DOHH2 (cell line): ENCODE measurements around the gene KCNK1.

Source experiments
- H3F3A ChIP-seq: fragments of 200-600 bp; sonication (generic), shearing (Covaris generic); 2 replicates; pipeline ENCODE4 v1.6.0; 2016; ENCODE audit warnings: antibody characterized with exemption, mild to moderate bottlenecking; ENCODE audit not compliant: control insufficient read depth, insufficient read depth
- H3K27ac ChIP-seq: fragments of 200-600 bp; sonication (generic); 2 replicates; pipeline ENCODE4 v1.5.1; 2014; ENCODE audit warnings: low read depth, mild to moderate bottlenecking, low read length, moderate library complexity
- H3K27me3 ChIP-seq: fragments of 200-600 bp; sonication (generic); 2 replicates; pipeline ENCODE4 v1.6.1; 2014; ENCODE audit warnings: mild to moderate bottlenecking, low read length, mixed read lengths; ENCODE audit not compliant: control insufficient read depth
- H3K36me3 ChIP-seq: fragments of 200-600 bp; sonication (generic); 2 replicates; pipeline ENCODE4 v1.6.1; 2014; ENCODE audit warnings: mild to moderate bottlenecking, low read length, moderate library complexity, mixed read lengths; ENCODE audit not compliant: control insufficient read depth
- H3K4me1 ChIP-seq: fragments of 200-600 bp; sonication (generic); 2 replicates; pipeline ENCODE4 v1.6.1; 2014; ENCODE audit warnings: mild to moderate bottlenecking, low read length, mixed read lengths; ENCODE audit not compliant: control insufficient read depth
- H3K4me2 ChIP-seq: fragments of 200-600 bp; sonication (generic); 2 replicates; pipeline ENCODE4 v1.6.0; 2014; ENCODE audit warnings: mild to moderate bottlenecking, low read length, moderate library complexity
- H3K4me3 ChIP-seq: fragments of 200-600 bp; sonication (generic); 2 replicates; pipeline ENCODE4 v1.5.1; 2014; ENCODE audit warnings: mild to moderate bottlenecking, low read length, mixed read lengths
- H3K79me2 ChIP-seq: fragments of 200-600 bp; sonication (generic); 2 replicates; pipeline ENCODE4 v1.6.1; 2014; ENCODE audit warnings: mild to moderate bottlenecking, low read length, mixed read lengths; ENCODE audit not compliant: control insufficient read depth
- H3K9me2 ChIP-seq: fragments of 200-600 bp; sonication (generic); replicated peaks from 2 replicates; pipeline ENCODE4 v1.6.1; 2014; ENCODE audit warnings: mild to moderate bottlenecking, low read length, mixed read lengths; ENCODE audit not compliant: control insufficient read depth
- H3K9me3 ChIP-seq: fragments of 200-600 bp; sonication (generic); 2 replicates; pipeline ENCODE4 v1.6.1; 2014; ENCODE audit warnings: antibody characterized with exemption, low read length, mixed read lengths; ENCODE audit not compliant: control insufficient read depth, insufficient read depth
- H4K20me1 ChIP-seq: fragments of 200-600 bp; sonication (generic); 2 replicates; pipeline ENCODE4 v1.6.0; 2014; ENCODE audit warnings: low read depth, mild to moderate bottlenecking, antibody characterized with exemption, low read length, moderate library complexity; ENCODE audit not compliant: control insufficient read depth, insufficient read depth
- CTCF ChIP-seq: fragments of 200-600 bp; sonication (generic); IDR thresholded peaks from one replicate; pipeline ENCODE4 v1.5.1; 2014; ENCODE audit warnings: antibody characterized with exemption, mild to moderate bottlenecking, low read depth, low read length; ENCODE audit not compliant: poor library complexity, severe bottlenecking
- EZH2phosphoT487 ChIP-seq: fragments of 200-600 bp; sonication (generic); IDR thresholded peaks from 2 replicates; pipeline ENCODE4 v1.6.1; 2017; ENCODE audit warnings: borderline replicate concordance, mild to moderate bottlenecking, antibody characterized with exemption, low read length, moderate library complexity, mixed read lengths

Gene KCNK1

DNA sequence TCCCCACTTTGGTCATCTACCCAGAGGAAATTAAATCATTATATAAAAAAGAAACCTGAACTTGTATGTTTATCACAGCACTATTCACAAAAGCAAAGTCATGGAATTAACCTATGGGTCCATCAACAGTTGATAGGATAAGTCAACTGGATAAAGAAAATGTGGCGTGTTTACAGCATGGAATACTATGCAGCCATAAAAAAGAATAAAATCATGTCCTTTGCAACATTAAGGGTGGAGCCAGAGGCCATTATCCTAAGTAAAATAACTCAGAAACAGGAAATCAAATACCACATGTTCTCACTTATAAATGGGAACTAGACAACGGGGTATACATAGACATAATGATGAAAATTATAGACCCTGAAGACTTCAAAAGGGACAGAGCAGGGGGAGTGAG lies 27.6 kb upstream of the KCNK1 start:
- H3K9me2 ChIP-seq: no peaks in the 10 kb centered on the region
- no peaks in the 10 kb centered on the region for H3K79me2 ChIP-seq
- no peaks in the 10 kb centered on the region for H3K4me1 ChIP-seq
- H3K27ac ChIP-seq: no peak overlapping the region
- no peaks in the 10 kb centered on the region for H3K9me3 ChIP-seq
- no peaks in the 10 kb centered on the region for H4K20me1 ChIP-seq
- no peak overlapping the region for H3K4me3 ChIP-seq
- no peaks in the 10 kb centered on the region for H3F3A ChIP-seq
- H3K36me3 ChIP-seq: no peaks in the 10 kb centered on the region
- no peak overlapping the region for H3K4me2 ChIP-seq
- H3K27me3 ChIP-seq: no peaks in the 10 kb centered on the region
- TF ChIP-seq CTCF (no peak), EZH2phosphoT487 (no peak)

DNA sequence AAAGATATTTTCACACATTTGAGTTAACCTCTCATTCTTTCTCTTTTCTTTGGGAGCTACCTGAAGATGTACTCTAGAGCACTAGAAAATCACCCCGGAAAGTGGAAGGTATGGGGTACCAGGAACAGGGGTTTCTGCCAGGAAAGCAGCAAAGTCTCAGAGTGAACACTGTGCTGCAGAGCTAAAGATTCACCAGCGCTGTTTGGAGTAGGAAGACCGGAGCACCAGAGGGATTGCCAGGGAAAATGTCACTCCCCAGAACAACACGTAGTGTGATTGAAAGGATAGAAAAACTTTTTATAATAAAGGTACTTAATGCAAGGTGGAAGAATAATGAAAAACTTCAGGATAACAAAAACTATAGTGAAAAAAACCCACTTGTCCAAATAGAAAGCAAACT lies 26.7 kb upstream of the KCNK1 start:
- H3K27ac ChIP-seq: no peak overlapping the region
- no peaks in the 10 kb centered on the region for H4K20me1 ChIP-seq
- H3K4me1 ChIP-seq: no peaks in the 10 kb centered on the region
- no peaks in the 10 kb centered on the region for H3K36me3 ChIP-seq
- H3K79me2 ChIP-seq: no peaks in the 10 kb centered on the region
- no peaks in the 10 kb centered on the region for H3F3A ChIP-seq
- no peaks in the 10 kb centered on the region for H3K9me3 ChIP-seq
- H3K4me3 ChIP-seq: no peak overlapping the region
- H3K4me2 ChIP-seq: no peak overlapping the region
- H3K27me3 ChIP-seq: no peaks in the 10 kb centered on the region
- TF ChIP-seq EZH2phosphoT487 (no peak), CTCF (no peak)
- H3K9me2 ChIP-seq: no peaks in the 10 kb centered on the region

GRCh38 chr1:233587958-233588799 lies 25.7 kb upstream of the KCNK1 start:
- H3K4me3 ChIP-seq: no peak overlapping the region
- no peaks in the 10 kb centered on the region for H3K36me3 ChIP-seq
- H3K27ac ChIP-seq: no peak overlapping the region
- H3K9me3 ChIP-seq: no peaks in the 10 kb centered on the region
- H3K4me1 ChIP-seq: no peaks in the 10 kb centered on the region
- H3K9me2 ChIP-seq: no peaks in the 10 kb centered on the region
- H4K20me1 ChIP-seq: no peaks in the 10 kb centered on the region
- H3K79me2 ChIP-seq: no peaks in the 10 kb centered on the region
- no peaks in the 10 kb centered on the region for H3K27me3 ChIP-seq
- no peak overlapping the region for H3K4me2 ChIP-seq
- TF ChIP-seq EZH2phosphoT487 (no peak), CTCF (no peak)
- H3F3A ChIP-seq: no peaks in the 10 kb centered on the region
